PC-3 (cell line): ENCODE data around the gene F5. TPM values are rescaled to one million over a fixed set of nuclear protein-coding genes. Genes with fewer than 3 reads are reported as not detected.

Experiments used
- ATAC-seq: fragments of 200-7000 bp; cut with Tn5 transposase; 2 replicates; pipeline ENCODE4 v1.9.1; 2020; ENCODE audit warnings: mild to moderate bottlenecking, moderate library complexity
- BruUV-seq: library from RNA; stranded (reverse); fragments of 400-500 nt; replicated peaks from 2 replicates; lab custom pipeline; 2021; lab: Mats Ljungman, UMichigan
- CTCF ChIA-PET: fragments of 300-600 bp; sonication (Branson Sonifier 250); formaldehyde crosslinking; loops from one replicate; lab custom pipeline; 2022; ENCODE audit warnings: antibody characterized with exemption; lab: Charles Lee
- POLR2A ChIA-PET: fragments of 300-600 bp; sonication (Branson Sonifier 250); formaldehyde crosslinking; loops from one replicate; lab custom pipeline; 2022; ENCODE audit warnings: antibody characterized with exemption; ENCODE audit not compliant: unreplicated experiment; lab: Charles Lee
- DNase-seq: peaks from one replicate; pipeline ENCODE4 v3.0.0-alpha.2; 2015
- H2AFZ ChIP-seq: fragments of 300-600 bp; sonication (generic); 2 replicates; pipeline ENCODE4 v1.6.0; 2016; ENCODE audit warnings: antibody characterized with exemption, low read length
- H3F3A ChIP-seq: fragments of 300-600 bp; sonication (generic); one replicate; pipeline ENCODE4 v1.6.0; 2017; ENCODE audit warnings: antibody characterized with exemption, low read length, control low read depth, mild to moderate bottlenecking; ENCODE audit not compliant: unreplicated experiment
- H3K27ac ChIP-seq: fragments of 300-600 bp; sonication (generic); 2 replicates; pipeline ENCODE4 v1.5.1; 2016; ENCODE audit warnings: mild to moderate bottlenecking, low read length
- H3K27me3 ChIP-seq: fragments of 300-600 bp; sonication (generic); 2 replicates; pipeline ENCODE4 v1.6.1; 2016; ENCODE audit warnings: low read length, mixed read lengths
- H3K36me3 ChIP-seq: fragments of 300-600 bp; sonication (generic); 2 replicates; pipeline ENCODE4 v1.6.1; 2016; ENCODE audit warnings: low read depth, mixed run types, low read length, mixed read lengths
- H3K4me1 ChIP-seq: fragments of 300-600 bp; sonication (generic); 2 replicates; pipeline ENCODE4 v1.5.1; 2016; ENCODE audit warnings: low read length; ENCODE audit not compliant: insufficient read depth
- H3K4me2 ChIP-seq: fragments of 300-600 bp; sonication (generic); 2 replicates; pipeline ENCODE4 v1.6.0; 2016; ENCODE audit warnings: low read length
- H3K4me3 ChIP-seq: fragments of 300-600 bp; sonication (generic); 2 replicates; pipeline ENCODE4 v1.5.1; 2016; ENCODE audit warnings: mild to moderate bottlenecking, low read length, mixed read lengths
- H3K79me2 ChIP-seq: fragments of 300-600 bp; sonication (generic); 2 replicates; pipeline ENCODE4 v1.6.1; 2017; ENCODE audit warnings: low read length, mixed read lengths
- H3K9ac ChIP-seq: fragments of 300-600 bp; sonication (generic); 2 replicates; pipeline ENCODE4 v1.6.0; 2016; ENCODE audit warnings: mild to moderate bottlenecking, low read length
- H3K9me2 ChIP-seq: fragments of 300-600 bp; sonication (generic); replicated peaks from 2 replicates; pipeline ENCODE4 v1.6.1; 2016; ENCODE audit warnings: mixed run types, low read length, mixed read lengths
- H3K9me3 ChIP-seq: fragments of 300-600 bp; sonication (generic); 2 replicates; pipeline ENCODE4 v1.6.1; 2016; ENCODE audit warnings: low read length, mixed read lengths
- H4K20me1 ChIP-seq: fragments of 300-600 bp; sonication (generic); 2 replicates; pipeline ENCODE4 v1.6.1; 2016; ENCODE audit warnings: low read length, mixed read lengths
- EZH2 ChIP-seq: fragments of 300-600 bp; sonication (generic); IDR thresholded peaks from one replicate; pipeline ENCODE4 v1.6.1; 2017; ENCODE audit warnings: antibody characterized with exemption, mild to moderate bottlenecking, low read length; ENCODE audit not compliant: unreplicated experiment
- EZH2phosphoT487 ChIP-seq: fragments of 300-600 bp; sonication (generic); IDR thresholded peaks from 2 replicates; pipeline ENCODE4 v1.6.1; 2018; ENCODE audit warnings: mild to moderate bottlenecking, antibody characterized with exemption, low read length, borderline replicate concordance
- intact Hi-C: fragments of 100-400 bp; cut with micrococcal nuclease; formaldehyde crosslinking; loops from 2 replicates; pipeline ENCODE4 v1.9.0; 2023
- total RNA-seq: library from RNA; depleted of rRNA; stranded (reverse); fragments of >200 nt; gene quantifications from 2 replicates; pipeline ENCODE4 v1.2.3, GENCODE V29; 2014
- TF ChIP-seq, protein P1 (sequence below): fragments of 300-600 bp; sonication (generic); conservative IDR thresholded peaks from 2 replicates; pipeline ENCODE4 v1.5.1; 2017; ENCODE audit warnings: antibody characterized with exemption, low read depth, mild to moderate bottlenecking, low read length

F5 gene
- total RNA-seq, 1 experiment from 2014 or later: not detected

- peaks cover 39% of the 10 kb centered on the region for H3K4me1 ChIP-seq
- TF ChIP-seq EZH2phosphoT487 (no peak), EZH2 (no peak)
- TF ChIP-seq, protein P1, sequence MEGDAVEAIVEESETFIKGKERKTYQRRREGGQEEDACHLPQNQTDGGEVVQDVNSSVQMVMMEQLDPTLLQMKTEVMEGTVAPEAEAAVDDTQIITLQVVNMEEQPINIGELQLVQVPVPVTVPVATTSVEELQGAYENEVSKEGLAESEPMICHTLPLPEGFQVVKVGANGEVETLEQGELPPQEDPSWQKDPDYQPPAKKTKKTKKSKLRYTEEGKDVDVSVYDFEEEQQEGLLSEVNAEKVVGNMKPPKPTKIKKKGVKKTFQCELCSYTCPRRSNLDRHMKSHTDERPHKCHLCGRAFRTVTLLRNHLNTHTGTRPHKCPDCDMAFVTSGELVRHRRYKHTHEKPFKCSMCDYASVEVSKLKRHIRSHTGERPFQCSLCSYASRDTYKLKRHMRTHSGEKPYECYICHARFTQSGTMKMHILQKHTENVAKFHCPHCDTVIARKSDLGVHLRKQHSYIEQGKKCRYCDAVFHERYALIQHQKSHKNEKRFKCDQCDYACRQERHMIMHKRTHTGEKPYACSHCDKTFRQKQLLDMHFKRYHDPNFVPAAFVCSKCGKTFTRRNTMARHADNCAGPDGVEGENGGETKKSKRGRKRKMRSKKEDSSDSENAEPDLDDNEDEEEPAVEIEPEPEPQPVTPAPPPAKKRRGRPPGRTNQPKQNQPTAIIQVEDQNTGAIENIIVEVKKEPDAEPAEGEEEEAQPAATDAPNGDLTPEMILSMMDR: no peak
- BruUV-seq: no TSS peak
- H3K27me3 ChIP-seq: no peaks in the 10 kb centered on the region
- H3K4me2 ChIP-seq: no peak overlapping the region
- ChIA-PET CTCF (interaction anchor here (0.7 kb wide), 1 partner anchor 629 kb away, joined by 3 read pairs; no protein-coding TSS in a partner anchor), POLR2A (no interaction called here)
- H3K9me3 ChIP-seq: no peaks in the 10 kb centered on the region
- DNase-seq: no peak
- no peaks in the 10 kb centered on the region for H4K20me1 ChIP-seq
- H3F3A ChIP-seq: no peaks in the 10 kb centered on the region
- intact Hi-C loops: no loop called here
- H3K9ac ChIP-seq: no peak overlapping the region
- no peak for ATAC-seq
- no peak overlapping the region for H3K4me3 ChIP-seq
- no peak overlapping the region for H2AFZ ChIP-seq
- no peaks in the 10 kb centered on the region for H3K9me2 ChIP-seq
- H3K36me3 ChIP-seq: no peaks in the 10 kb centered on the region
- no peak overlapping the region for H3K27ac ChIP-seq
- H3K79me2 ChIP-seq: no peaks in the 10 kb centered on the region
Measured at GRCh38 chr1:169530448-169530847, 55.8 kb downstream of the F5 start.

- CTCF ChIA-PET: interaction anchor here (0.6 kb wide), 2 partner anchors 30 to 64 kb away, joined by 4 to 6 read pairs; no protein-coding TSS in a partner anchor
- Histone ChIP-seq H3F3A (no peaks in the 10 kb centered on the region), H3K27me3 (no peaks in the 10 kb centered on the region), H3K9me2 (no peaks in the 10 kb centered on the region), H3K9ac (no peak overlapping the region), H3K4me3 (peak overlapping the region; percentile 47), H4K20me1 (no peaks in the 10 kb centered on the region), H2AFZ (peak overlapping the region; percentile 19; the same call in 1 of the 2 replicates), H3K79me2 (no peaks in the 10 kb centered on the region), H3K36me3 (no peaks in the 10 kb centered on the region), H3K9me3 (no peaks in the 10 kb centered on the region), H3K27ac (peak overlapping the region; percentile 26), H3K4me2 (peak overlapping the region; percentile 76), H3K4me1 (peaks cover 45% of the 10 kb centered on the region)
- intact Hi-C loops: loop anchor here (1.0 to 5.0 kb wide), 4 partner anchors 10 to 900 kb away; partner anchors contain the start of genes BLZF1 and NME7
- POLR2A ChIA-PET: interaction anchor here (0.6 to 1.3 kb wide), 5 partner anchors 10 to 896 kb away, joined by 3 to 6 read pairs (median 4); partner anchors contain the start of gene SLC19A2
- TF ChIP-seq EZH2phosphoT487 (no peak), EZH2 (no peak)
- TF ChIP-seq, protein P1: no peak
- peak; percentile 91 for ATAC-seq
- peak; percentile 100 for DNase-seq
- BruUV-seq: no TSS peak
Measured at GRCh38 chr1:169529068-169529642, 57.1 kb downstream of the F5 start.
